Activated CD8-positive, alpha-beta T cell treated with anti-CD3 and anti-CD28 coated beads, Interleukin-2, amount 10 ng/mL, durations not matched to agents 7 days and 5 days (primary cell): ENCODE measurements around the gene SLA2. TPM values are rescaled to one million over a fixed set of nuclear protein-coding genes. Genes with fewer than 3 reads are reported as not detected.
"Not testable (repeated sequence)": the region's sequence is repeated elsewhere in the genome, so short reads cannot be mapped to it uniquely, and the experiment has no call there.

Experiments
- ATAC-seq: fragments of 150-1000 bp; cut with Tn5 transposase; one replicate; pipeline ENCODE4 v1.10.0; 2021; ENCODE audit warnings: moderate library complexity
- CTCF ChIA-PET: fragments of 350-600 bp; sonication (Branson Sonifier 250); formaldehyde crosslinking; loops from one replicate; lab custom pipeline; 2021; ENCODE audit warnings: antibody characterized with exemption; lab: Charles Lee
- POLR2A ChIA-PET: fragments of 350-600 bp; sonication (Branson Sonifier 250); formaldehyde crosslinking; loops from one replicate; lab custom pipeline; 2021; ENCODE audit warnings: antibody characterized with exemption; lab: Charles Lee
- DNase-seq: peaks from one replicate; pipeline ENCODE4 v3.0.0-alpha.2; 2020
- H3K27ac Mint-ChIP-seq: one replicate; pipeline ENCODE4 v1.8.0; 2021; ENCODE audit warnings: mild to moderate bottlenecking, mixed read lengths
- H3K27me3 Mint-ChIP-seq: one replicate; pipeline ENCODE4 v1.8.0; 2021; ENCODE audit warnings: low read depth, mixed read lengths
- H3K36me3 Mint-ChIP-seq: one replicate; pipeline ENCODE4 v1.8.0; 2021; ENCODE audit warnings: low read depth, mixed read lengths
- H3K4me1 Mint-ChIP-seq: one replicate; pipeline ENCODE4 v1.8.0; 2021; ENCODE audit warnings: low read depth, mixed read lengths
- H3K4me3 Mint-ChIP-seq: one replicate; pipeline ENCODE4 v1.8.0; 2021; ENCODE audit warnings: mild to moderate bottlenecking, mixed read lengths
- H3K9me3 Mint-ChIP-seq: one replicate; pipeline ENCODE4 v1.8.0; 2022; ENCODE audit warnings: mixed read lengths; ENCODE audit not compliant: insufficient read depth
- total RNA-seq, 2 experiments: library from RNA; stranded (reverse); gene quantifications; one replicate each; pipeline ENCODE4 v1.2.3, GENCODE V29; 2021

SLA2 gene
- total RNA-seq, 2 experiments from 2014 or later = 131 to 137 TPM

- peak overlapping the region; percentile 92 for H3K27ac Mint-ChIP-seq
- peak; percentile 20 for ATAC-seq
- H3K9me3 Mint-ChIP-seq = no peaks in the 10 kb centered on the region
- peak; percentile 59 for DNase-seq
- no peaks in the 10 kb centered on the region for H3K27me3 Mint-ChIP-seq
- H3K36me3 Mint-ChIP-seq = peaks cover 30% of the 10 kb centered on the region
- H3K4me3 Mint-ChIP-seq = peak overlapping the region; percentile 86
- H3K4me1 Mint-ChIP-seq = peaks cover 40% of the 10 kb centered on the region
- ChIA-PET CTCF (interaction anchor here (0.8 to 6.2 kb wide), 6 partner anchors 8 to 30 kb away, joined by 3 to 44 read pairs (median 4); partner anchors contain the start of gene RAB5IF), POLR2A (interaction anchor here (0.8 to 6.6 kb wide), 12 partner anchors 9 to 802 kb away, joined by 3 to 70 read pairs (median 4); partner anchors contain the start of genes PHF20, RAB5IF and SLA2)
Measured at GRCh38 chr20:36574366-36575135, 71.4 kb downstream of the SLA2 start.

GRCh38 chr20:36573798-36574365, 72.1 kb downstream of the SLA2 start:
- peaks cover 26% of the 10 kb centered on the region for H3K36me3 Mint-ChIP-seq
- H3K4me1 Mint-ChIP-seq = peaks cover 40% of the 10 kb centered on the region
- H3K27me3 Mint-ChIP-seq = no peaks in the 10 kb centered on the region
- ChIA-PET CTCF (interaction anchor here (0.8 to 6.2 kb wide), 7 partner anchors 9 to 31 kb away, joined by 3 to 44 read pairs (median 5); partner anchors contain the start of gene RAB5IF), POLR2A (interaction anchor here (0.8 to 6.6 kb wide), 10 partner anchors 10 to 182 kb away, joined by 3 to 70 read pairs (median 6); partner anchors contain the start of genes RAB5IF and SLA2)
- peak overlapping the region; percentile 86 for H3K4me3 Mint-ChIP-seq
- peak; percentile 38 for DNase-seq
- peak overlapping the region; percentile 81 for H3K27ac Mint-ChIP-seq
- no peaks in the 10 kb centered on the region for H3K9me3 Mint-ChIP-seq
- peak; percentile 2 for ATAC-seq

- H3K9me3 Mint-ChIP-seq = no peaks in the 10 kb centered on the region
- H3K27ac Mint-ChIP-seq = peak within 1 kb of the TSS; percentile 98
- H3K27me3 Mint-ChIP-seq = no peaks in the 10 kb centered on the region
- DNase-seq = peak; percentile 93
- peaks cover 40% of the 10 kb centered on the region for H3K4me1 Mint-ChIP-seq
- peaks cover 21% of the 10 kb centered on the region for H3K36me3 Mint-ChIP-seq
- POLR2A ChIA-PET = interaction anchor here (0.6 to 6.6 kb wide), 14 partner anchors 10 to 334 kb away, joined by 3 to 70 read pairs (median 4); partner anchors contain the start of genes RAB5IF and SLA2
- peak within 1 kb of the TSS; percentile 87 for H3K4me3 Mint-ChIP-seq
- CTCF ChIA-PET = interaction anchor here (0.7 to 6.2 kb wide), 9 partner anchors 10 to 236 kb away, joined by 3 to 44 read pairs (median 4); partner anchors contain the start of gene RAB5IF
- ATAC-seq = peak; percentile 76
Measured at GRCh38 chr20:36573103-36573797, 72.7 kb downstream of the SLA2 start, which contains the start of gene TGIF2. Gene TGIF2, plus strand, starts transcription at chr20:36573597. Its CDS starts 5,178 bp downstream, at chr20:36578775.

- Mint-ChIP-seq H3K9me3 (no peaks in the 10 kb centered on the region), H3K27ac (peak overlapping the region; percentile 98), H3K27me3 (no peaks in the 10 kb centered on the region), H3K4me3 (peak overlapping the region; percentile 87), H3K36me3 (peaks cover 21% of the 10 kb centered on the region), H3K4me1 (peaks cover 40% of the 10 kb centered on the region)
- ATAC-seq (peak; percentile 58), DNase-seq (peak; percentile 77)
- POLR2A ChIA-PET = interaction anchor here (0.5 to 6.6 kb wide), 10 partner anchors 11 to 618 kb away, joined by 3 to 70 read pairs (median 4); partner anchors contain the start of genes DSN1, RAB5IF, SCAND1 and SLA2
- CTCF ChIA-PET = interaction anchor here (0.8 to 6.2 kb wide), 7 partner anchors 15 to 236 kb away, joined by 3 to 44 read pairs (median 8); partner anchors contain the start of gene RAB5IF
Measured at GRCh38 chr20:36572701-36573102, 73.3 kb downstream of the SLA2 start.

GRCh38 chr20:36571564-36572504, 74.2 kb downstream of the SLA2 start:
- ATAC-seq = no peak
- H3K36me3 Mint-ChIP-seq = peaks cover 21% of the 10 kb centered on the region

GRCh38 chr20:36569847-36570429, 76.1 kb downstream of the SLA2 start:
- Mint-ChIP-seq H3K4me1 (peaks cover 23% of the 10 kb centered on the region), H3K27me3 (no peaks in the 10 kb centered on the region), H3K4me3 (no peak overlapping the region), H3K27ac (no peak overlapping the region), H3K9me3 (no peaks in the 10 kb centered on the region), H3K36me3 (peaks cover 8% of the 10 kb centered on the region)
- ChIA-PET CTCF (interaction anchor here (0.7 to 2.0 kb wide), 5 partner anchors 12 to 74 kb away, joined by 3 to 6 read pairs (median 4); partner anchors contain the start of gene RAB5IF), POLR2A (interaction anchor here (1.6 kb wide), 1 partner anchor 35 kb away, joined by 5 read pairs; the partner anchor contains the start of gene RAB5IF)
- no peak for ATAC-seq
- no peak for DNase-seq

More at GRCh38 chr20:36571564-36572504, 74.2 kb downstream of the SLA2 start:
- no peak for DNase-seq
- Mint-ChIP-seq H3K4me1 (peaks cover 40% of the 10 kb centered on the region), H3K9me3 (no peaks in the 10 kb centered on the region), H3K27me3 (no peaks in the 10 kb centered on the region), H3K27ac (peak overlapping the region; percentile 98), H3K4me3 (peak overlapping the region; percentile 87)
- CTCF ChIA-PET = interaction anchor here (0.5 to 3.0 kb wide), 10 partner anchors 15 to 335 kb away, joined by 3 to 17 read pairs (median 5); partner anchors contain the start of genes DSN1 and RAB5IF
- POLR2A ChIA-PET = interaction anchor here (0.5 to 6.6 kb wide), 9 partner anchors 14 to 618 kb away, joined by 3 to 70 read pairs (median 5); partner anchors contain the start of genes DSN1, RAB5IF, SCAND1 and SLA2

- DNase-seq = no peak
- no peak overlapping the region for H3K27ac Mint-ChIP-seq
- no peaks in the 10 kb centered on the region for H3K9me3 Mint-ChIP-seq
- no peak overlapping the region for H3K4me3 Mint-ChIP-seq
- ChIA-PET CTCF (no interaction called here), POLR2A (interaction anchor here (0.6 kb wide), 1 partner anchor 353 kb away, joined by 4 read pairs; no protein-coding TSS in a partner anchor)
- peaks cover 4% of the 10 kb centered on the region for H3K4me1 Mint-ChIP-seq
- H3K27me3 Mint-ChIP-seq = no peaks in the 10 kb centered on the region
- no peak for ATAC-seq
- peaks cover 14% of the 10 kb centered on the region for H3K36me3 Mint-ChIP-seq
Measured at GRCh38 chr20:36565520-36565919, 80.5 kb downstream of the SLA2 start.

- H3K27me3 Mint-ChIP-seq, POLR2A ChIA-PET, ATAC-seq, CTCF ChIA-PET, H3K4me1 Mint-ChIP-seq, H3K4me3 Mint-ChIP-seq, DNase-seq, H3K9me3 Mint-ChIP-seq, H3K27ac Mint-ChIP-seq: not testable (repeated sequence)
- peaks cover 14% of the 10 kb centered on the region for H3K36me3 Mint-ChIP-seq
Measured at GRCh38 chr20:36564726-36565121, 81.3 kb downstream of the SLA2 start.

- H3K27me3 Mint-ChIP-seq, H3K9me3 Mint-ChIP-seq, ATAC-seq, H3K4me1 Mint-ChIP-seq, DNase-seq, H3K4me3 Mint-ChIP-seq, CTCF ChIA-PET, POLR2A ChIA-PET, H3K27ac Mint-ChIP-seq: not testable (repeated sequence)
- H3K36me3 Mint-ChIP-seq = peaks cover 14% of the 10 kb centered on the region
Measured at GRCh38 chr20:36564078-36564725, 81.8 kb downstream of the SLA2 start.
